GM21367 (cell line): ENCODE results near the gene UBXN7.
"Not testable (repeated sequence)": the region's sequence is repeated elsewhere in the genome, so short reads cannot be mapped to it uniquely, and the experiment has no call there.

Experiments used
- ATAC-seq: cut with Tn5 transposase; IDR thresholded peaks from one replicate; pipeline ENCODE4 v1.9.1; 2021; ENCODE audit not compliant: unreplicated experiment

UBXN7 gene

DNA sequence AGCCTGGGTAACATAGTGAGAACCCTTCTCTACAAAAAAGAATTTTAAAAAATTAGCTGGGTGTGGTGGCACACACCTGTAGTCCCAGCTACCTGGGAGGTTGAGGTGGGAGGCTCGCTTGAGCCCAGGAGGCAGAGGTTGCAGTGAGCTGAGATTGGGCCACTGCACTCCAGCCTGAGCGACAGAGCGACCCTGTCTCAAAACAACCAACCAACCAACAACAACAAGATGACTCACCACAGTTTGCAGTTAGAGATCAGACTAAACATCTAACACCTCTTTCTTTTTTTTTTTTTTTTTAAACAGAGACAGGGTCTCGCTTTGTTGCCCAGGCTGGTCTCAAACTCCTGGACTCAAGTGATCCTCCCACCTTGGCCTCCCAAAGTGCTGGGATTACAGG lies 73.7 kb downstream of the UBXN7 start:
- ATAC-seq = not testable (repeated sequence)

DNA sequence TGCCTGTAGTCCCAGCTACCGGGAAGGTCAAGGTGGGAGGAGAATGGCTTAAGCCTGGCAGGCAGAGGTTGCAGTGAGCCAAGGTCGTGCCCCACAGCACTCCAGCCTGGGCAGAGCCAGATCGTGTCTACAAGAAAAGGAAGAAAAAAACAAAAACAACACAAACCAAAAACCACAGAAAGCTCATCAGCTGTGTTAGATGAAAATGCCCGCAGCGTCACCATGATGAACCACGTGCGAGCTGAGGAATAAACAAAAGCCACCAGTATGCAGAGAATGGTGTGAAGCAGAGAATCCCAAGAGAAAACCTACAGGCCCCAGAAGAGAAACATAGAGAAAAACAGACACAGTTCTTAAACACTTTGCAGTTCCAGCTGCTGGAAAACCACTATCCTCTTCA lies 74.3 kb downstream of the UBXN7 start:
- no peak for ATAC-seq

DNA sequence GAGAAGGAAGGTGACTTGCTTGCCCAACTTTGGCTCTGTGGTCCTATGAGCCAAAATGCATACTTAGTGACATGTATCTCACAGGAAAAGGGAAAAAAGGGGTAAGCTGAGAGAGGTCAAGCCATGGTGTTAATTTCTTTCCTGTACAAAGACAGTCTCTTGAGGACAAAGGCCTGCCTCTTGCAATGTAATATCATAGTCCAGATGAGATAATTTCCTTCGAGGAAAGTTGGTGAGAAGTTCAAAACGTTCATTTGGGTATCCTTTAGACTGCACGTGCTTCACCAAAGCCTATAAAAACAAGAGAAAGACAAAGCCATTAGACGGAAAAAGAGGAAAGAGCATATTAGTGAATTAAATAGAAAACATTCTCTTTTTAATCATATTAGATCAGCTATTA lies 75.7 kb downstream of the UBXN7 start:
- ATAC-seq = no peak

DNA sequence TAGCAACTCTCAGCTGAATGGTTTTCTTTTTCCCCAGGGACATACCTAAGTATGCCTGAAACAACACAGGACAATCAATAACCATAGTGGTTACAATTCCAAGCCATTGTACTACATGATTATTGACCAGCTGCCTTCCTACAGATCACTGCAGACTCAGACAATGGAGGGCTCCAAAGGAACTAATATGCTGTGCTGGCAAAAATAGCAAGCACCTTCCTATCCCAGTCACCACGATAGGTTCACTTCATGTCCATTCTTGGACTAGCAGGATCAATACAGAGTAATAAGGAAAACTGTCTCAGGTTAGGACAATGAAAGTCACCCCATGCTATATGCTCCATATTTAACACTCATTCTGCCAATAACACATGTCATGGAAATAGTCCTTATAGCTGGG lies 76.6 kb downstream of the UBXN7 start:
- no peak for ATAC-seq

DNA sequence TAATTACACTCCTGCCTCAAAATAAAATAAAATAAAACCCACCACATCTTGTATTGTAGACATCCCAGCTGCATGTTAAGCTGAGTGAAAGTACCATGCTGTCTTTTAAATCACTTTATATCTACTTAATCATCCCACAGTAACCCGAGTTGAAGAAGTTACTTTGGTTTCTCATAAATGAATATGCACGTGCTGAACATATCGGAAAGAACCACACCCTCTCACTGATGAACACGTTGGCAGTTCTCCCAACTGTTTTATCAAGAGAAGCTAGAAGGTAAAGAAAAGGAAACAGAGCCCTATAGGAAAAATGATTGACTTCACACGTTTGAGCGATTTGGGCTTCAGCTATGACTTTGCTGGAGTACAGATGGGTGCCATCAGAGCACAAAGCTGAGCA lies 78.1 kb downstream of the UBXN7 start:
- ATAC-seq = no peak

DNA sequence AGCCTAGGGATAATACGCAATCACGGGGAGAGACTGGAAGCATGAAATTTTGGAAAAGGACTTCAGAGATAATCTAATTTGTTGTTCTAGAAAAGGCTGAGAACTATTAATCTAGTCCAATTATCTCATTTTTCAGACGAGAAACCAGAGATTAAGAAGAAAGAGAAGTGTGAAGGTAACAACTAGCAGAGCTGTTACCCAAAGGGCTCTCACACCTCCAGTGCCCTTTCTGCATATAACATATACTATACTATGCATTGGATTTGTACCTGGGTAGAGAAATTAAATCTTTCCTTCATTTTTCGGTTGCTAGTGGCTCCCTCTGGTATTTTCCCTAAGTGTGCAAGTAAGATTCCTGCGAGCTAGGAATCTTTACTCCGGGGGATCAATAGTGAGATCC lies 80.7 kb downstream of the UBXN7 start:
- ATAC-seq = no peak

DNA sequence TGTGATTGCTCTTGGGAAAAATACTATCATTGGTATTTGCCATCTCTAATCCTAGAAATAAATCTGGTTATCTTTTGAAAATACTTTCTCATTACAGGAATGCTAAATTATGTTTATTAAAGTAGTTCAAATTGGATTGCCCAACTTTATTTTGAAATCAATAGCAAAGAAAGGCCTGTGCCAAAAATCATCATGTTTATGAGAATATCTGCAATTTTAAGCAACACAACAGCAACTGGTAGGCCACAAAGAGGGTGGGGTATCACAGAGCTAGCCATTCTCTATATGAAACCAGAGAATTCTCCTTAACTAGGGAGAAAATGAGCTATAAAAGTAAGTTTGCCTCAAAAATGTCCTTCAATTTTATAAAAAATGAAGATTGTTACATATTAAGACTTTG lies 82.2 kb downstream of the UBXN7 start:
- ATAC-seq = no peak

DNA sequence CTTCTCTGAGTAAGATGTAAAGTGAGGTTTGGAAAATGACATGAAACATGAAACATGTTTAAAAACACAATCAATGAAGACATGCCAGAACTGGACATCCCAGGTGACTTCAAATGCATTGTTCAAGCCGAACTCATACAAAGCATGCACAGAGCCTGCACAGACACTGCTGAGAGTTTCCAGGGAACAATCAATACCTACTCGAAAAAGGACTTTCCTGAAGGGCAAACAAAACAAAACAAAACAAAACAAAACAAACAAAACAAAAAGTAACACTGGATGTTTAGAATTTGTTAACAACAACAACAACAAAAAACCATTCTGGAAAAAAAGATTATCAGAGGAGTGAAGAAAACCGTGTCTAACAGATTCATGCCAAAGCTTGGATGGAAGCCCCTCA lies 83.5 kb downstream of the UBXN7 start:
- ATAC-seq = no peak

DNA sequence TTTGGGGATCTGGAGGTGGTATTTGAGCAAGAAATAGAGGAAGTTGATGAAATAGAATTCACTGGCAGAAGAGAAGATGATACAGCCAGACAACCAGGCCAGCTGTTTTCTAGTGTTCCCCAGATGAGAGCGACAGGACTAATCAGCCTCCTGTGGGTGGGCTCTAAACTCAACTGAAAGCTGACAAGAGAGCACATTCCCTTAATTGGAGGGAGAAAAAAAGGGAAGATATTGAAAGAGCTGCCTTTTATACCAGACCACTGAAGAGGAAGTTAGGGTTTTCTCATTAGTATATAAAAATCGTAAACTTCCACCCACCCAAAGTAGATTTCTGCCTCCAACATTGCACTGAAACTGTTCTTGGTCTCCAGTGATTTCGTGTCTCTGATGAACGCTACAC lies 87.6 kb downstream of the UBXN7 start:
- no peak for ATAC-seq

DNA sequence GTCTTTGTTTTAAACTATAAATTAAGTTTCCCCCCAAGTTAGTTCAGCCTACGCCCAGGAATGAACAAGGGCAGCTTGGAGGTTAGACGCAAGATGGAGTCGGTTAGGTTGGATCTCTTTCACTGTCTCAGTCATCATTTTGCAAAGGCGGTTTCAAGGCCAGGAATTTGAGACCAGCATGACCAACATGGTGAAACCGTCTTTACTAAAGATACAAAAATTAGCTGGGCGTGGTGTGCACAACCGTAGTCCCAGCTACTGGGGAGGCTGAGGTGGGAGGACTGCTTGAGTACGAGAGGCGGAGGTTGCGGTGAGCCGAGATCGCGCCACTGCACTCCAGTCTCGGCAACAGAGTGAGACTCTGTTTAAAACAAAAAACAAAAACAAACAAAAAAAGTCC lies 88.3 kb downstream of the UBXN7 start:
- ATAC-seq = not testable (repeated sequence)

DNA sequence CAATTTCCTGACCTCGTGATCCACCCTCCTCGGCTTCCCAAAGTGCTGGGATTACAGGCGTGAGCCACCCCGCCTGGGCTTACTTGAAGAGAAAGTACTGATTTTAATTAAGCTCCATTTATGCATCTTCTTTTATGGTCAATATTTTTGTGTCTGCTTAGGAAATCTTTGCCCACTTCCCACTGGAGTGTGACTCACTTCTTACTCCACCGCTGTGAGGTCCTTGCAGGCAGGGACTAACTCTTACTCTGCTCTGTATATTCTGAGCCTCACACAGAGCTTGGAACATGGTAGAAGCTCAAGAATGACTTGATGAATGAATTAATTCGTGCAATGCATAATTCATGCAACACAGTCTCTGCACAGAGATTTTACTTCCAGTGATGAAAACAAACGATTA lies 91.1 kb downstream of the UBXN7 start:
- ATAC-seq = no peak

DNA sequence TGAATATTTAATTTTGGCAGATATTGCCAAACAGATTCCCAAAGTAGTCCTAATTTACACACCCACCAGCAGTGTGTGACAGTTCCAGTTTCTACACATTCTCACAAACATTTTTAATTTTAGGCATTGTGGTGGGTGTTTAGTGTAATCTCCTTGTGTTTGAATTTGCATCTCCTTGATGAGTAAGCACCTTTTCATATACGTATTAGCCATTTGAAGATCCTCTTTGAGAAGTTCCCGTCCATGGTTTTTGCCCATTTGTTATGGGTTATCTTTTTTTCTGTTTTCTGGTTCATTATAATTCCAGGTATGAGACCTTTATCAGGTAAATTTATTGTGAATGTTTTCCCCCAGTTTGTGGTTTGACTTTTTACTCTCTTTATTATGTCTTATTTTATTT lies 91.8 kb downstream of the UBXN7 start:
- ATAC-seq = no peak

DNA sequence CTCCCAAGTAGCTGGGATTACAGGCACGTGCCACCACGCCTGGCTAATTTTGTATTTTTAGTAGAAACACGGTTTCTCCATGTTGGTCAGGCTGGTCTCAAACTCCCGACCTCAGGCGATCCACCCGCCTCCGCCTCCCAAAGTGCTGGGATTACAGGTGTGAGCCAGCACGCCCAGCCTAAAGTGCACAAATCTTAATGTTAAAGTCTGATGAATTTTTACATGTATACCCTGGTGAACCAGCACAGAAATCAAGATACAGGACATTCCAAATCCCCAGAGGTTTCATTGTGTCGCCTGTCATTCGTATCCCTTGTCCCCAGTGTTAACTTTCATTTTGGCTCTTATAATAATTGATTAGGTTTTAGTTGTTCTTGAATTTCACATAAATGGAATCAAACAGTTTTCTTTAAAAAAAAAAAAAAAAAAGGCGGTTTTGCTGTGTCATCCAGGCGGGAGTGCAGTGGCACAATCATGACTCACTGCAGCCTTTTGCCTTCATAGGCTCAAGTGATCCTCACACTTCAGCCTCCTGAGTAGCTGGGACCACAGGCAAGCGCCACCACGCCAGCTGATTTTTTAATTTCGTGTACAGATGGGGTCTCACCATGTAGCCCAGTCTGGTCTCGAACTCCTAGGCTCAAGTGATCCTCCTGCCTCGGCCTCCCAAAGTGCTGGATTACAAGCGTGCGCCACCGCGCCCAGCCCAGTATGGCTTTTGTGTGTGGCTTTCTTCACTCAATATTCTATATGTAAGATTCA lies 92.6 kb downstream of the UBXN7 start:
- ATAC-seq = no peak

DNA sequence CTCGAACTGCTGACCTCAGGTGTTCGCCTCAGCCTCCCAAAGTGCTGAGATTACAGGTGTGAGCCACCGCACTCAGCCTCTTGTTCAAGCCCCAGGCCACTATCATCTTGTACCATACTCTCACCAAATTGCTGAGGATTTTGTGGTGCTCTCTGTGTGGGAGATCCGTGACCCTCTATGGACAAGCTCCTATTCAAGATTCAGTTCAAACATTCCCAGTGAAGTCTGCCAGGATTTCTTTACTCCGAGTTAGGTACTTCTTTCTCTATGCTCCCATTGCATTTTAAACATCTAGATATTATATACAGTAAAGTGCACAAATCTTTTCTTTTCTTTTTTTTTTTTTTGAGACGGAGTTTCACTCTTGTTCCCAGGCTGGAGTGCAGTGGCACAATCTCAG lies 93.2 kb downstream of the UBXN7 start:
- no peak for ATAC-seq

DNA sequence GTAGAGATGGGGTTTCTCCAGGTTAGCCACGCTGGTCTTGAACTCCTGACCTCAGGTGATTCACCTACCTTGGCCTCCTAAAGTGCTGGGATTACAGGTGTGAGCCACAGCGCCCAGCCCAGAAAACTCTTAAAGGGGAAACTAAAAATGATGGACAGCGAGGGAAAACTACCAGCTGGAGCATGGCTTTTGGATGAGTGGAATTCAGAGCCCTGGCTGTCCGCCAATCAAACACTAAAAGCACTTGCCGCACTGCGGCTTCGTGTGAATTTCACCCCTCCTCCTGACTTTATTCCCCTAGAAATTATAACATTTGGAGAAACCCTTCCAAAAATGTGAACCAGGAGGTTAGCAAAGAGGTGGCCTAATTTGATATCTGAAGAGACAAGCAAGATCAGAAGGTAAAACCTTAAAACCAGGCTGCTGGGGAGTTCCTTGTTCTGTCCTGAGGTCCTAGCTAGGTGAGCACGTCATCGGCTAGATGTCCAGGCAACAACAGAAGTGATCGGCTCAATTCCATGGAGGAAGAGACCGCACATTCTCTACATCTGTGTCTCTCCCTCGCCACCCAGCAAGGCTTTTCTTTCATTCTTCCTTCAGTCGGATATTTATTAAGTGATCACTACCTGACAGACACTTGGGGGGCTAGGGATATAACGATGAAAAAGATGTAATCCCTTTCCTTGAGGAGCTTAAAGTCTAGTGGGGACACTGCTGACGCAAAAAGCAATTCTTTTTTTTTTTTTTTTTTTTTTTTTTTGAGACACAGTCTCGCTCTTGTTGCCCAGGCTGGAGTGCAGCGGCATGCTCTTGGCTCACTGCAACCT lies 95.7 kb downstream of the UBXN7 start:
- ATAC-seq = no peak

DNA sequence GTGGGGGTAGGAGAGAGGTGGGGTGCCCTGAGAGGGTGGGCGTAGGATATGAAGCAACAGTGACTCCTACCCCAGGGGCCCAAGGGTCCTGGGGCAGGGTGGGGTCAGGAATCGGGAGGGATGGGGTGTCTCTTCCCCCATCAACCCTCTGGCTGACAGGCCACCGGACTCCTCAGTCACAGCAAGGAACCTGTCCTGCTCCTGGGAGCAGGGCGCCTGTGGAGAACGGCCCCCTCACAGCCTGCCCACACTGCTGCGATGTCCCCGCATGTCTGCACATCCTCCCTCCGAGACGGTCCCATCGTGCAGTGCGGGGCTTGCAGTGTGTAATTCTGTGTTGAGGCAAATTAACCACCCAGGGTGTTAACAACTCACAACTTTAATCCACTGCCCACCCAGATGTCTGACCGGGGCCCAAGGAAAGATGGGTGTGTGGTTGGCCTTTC lies 96.7 kb downstream of the UBXN7 start:
- ATAC-seq = no peak

DNA sequence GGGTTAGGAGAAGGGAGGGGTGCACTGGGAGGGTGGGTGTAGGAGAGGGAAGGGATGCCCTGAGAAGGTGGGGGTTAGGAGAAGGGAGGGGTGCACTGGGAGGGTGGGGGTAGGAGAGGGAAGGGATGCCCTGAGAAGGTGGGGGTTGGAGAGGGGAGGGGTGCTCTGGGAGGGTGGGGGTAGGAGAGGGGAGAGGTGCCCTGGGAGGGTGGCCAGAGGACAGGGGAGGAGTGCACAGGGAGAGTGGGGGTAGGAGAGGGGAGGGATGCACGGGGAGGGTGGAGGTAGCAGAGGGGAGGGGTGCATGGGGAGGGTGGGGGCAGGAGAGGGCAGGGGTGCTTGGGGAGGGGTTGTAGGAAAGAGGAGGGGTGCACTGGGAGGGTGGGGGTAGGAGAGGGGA lies 97.2 kb downstream of the UBXN7 start:
- ATAC-seq = no peak

DNA sequence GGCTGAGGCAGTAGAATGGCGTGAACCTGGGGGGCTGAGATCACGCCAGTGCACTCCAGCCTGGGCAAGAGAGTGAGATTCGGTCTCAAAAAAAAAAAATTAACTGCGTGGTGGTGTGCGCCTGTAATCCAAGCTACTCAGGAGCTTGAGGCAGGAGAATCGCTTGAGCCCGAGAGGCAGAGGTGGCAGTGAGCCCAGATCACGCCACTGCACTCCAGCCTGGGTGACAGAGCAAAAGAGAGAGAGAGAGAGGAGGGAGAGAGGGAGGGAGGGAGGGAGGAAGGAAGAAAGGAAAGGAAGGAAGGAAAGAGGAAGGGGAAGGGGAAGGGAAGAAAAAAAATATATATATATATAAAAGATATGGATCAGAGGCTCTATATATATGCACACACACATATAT lies 100.1 kb downstream of the UBXN7 start:
- no peak for ATAC-seq

DNA sequence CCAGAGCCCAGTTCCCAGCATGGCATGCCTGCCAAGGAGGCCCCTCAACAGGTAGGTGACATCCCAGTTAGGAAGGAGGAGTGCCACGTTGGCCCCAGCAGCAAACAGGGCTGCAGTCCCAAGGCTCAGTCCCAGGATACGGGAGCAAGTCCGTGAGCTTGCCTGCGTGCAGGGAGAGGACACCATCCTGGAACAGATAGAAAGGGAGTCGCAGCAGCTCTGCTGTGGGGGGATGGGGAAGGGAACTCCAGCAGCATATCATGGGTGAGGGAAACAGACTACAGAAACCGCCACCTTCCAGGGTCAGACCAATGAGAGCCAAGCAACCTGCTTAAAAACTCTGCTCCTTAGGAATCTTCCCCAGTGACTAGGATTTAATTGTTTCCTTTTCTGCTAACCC lies 104.8 kb downstream of the UBXN7 start:
- ATAC-seq = no peak

DNA sequence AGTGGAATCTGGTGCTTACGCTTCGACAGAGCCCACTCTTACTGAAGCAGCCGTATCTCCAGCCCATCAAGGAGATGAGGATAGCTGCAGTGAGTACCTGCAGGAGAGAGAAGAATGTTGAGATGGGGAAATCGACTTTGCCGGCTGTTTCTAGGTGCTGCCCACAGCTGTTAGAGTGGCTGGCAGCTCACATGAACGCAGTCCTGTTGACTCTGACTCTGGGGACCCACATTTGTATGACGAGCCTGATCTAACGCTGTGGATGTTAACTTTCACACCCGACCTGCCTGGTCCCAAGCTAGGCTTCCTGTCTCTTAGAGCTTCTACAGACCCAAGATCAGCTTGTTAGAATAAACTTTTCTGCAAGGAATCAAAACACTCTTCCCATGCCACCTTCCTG lies 105.3 kb downstream of the UBXN7 start:
- no peak for ATAC-seq

DNA sequence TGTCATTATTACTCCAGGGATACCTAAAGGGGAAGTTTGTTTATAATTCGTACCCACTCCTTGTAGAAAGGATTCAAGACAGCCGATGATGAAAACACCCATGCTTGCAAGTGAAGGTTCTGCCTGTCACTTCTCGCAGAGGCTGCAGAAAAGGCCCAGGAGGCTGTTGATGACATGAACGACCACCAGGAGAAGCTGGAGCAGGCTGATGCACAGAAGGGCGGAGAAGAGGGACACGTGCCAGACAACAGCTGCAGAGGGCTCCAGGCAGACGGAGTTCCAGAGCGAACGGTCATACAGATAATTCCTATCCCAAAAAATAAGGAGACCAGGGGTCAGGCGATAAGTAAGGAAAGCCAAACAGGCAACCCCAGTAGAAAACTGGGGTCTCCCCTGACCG lies 108.5 kb downstream of the UBXN7 start:
- ATAC-seq = no peak

DNA sequence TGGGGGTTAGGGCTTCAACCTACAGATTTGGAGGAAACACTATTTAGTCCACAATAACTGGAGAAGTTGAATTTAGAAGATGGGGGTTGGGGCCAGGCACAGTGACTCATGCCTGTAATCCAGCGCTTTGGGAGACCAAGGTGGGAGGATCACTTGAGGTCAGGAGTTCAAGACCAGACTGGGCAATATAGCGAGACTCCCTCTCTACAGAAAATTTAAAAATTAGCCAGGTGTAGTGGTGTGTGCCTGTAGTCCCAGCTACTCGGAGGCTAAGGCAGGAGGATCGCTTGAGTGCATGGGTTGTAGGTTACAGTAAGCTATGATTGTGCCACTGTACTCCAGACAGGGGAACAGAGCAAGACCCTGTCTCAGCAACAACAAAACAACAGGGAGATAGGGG lies 109.2 kb downstream of the UBXN7 start:
- no peak for ATAC-seq

DNA sequence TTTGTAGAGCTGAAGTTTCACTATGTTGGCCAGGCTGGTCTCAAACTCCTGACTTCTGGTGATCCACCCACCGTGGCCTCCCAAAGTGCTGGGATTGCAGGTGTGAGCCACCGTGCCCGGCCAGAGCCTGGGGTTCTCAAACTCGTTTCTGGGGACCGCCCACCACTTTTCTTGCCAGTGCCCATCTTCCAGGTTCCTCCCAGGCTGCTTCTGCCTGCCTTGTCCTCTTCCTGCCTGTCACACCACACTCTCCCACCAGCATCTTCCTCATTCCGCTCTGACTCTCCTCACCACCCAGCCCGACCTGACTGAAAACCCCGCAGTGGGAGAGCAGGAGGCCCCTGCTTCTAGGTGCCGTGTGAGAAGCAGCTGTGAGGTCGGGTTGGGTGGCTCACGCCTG lies 111.1 kb downstream of the UBXN7 start:
- no peak for ATAC-seq
